Measurements from ENCODE around the gene ADARB2. TPM values are rescaled to one million over a fixed set of nuclear protein-coding genes. Genes with fewer than 3 reads are reported as not detected.

The ADARB2 gene
- total and polyA plus RNA-seq, 2 experiments from 2014 or later: not detected

GRCh38 chr10:1294748-1295147, 442.6 kb downstream of the ADARB2 start:
- H3K79me2 ChIP-seq (ENCODE audit: insufficient read depth): no peaks in the 10 kb centered on the region
- H3K4me2 ChIP-seq (ENCODE audit: unreplicated experiment): no peak overlapping the region
- TF ChIP-seq EZH2phosphoT487 (IDR thresholded peaks at IDR 0.05; ENCODE audit: insufficient read depth, low read depth) (no peak), EZH2 (IDR thresholded peaks at IDR 0.05; ENCODE audit: insufficient read depth, poor library complexity, severe bottlenecking) (no peak)
- H3K9me2 ChIP-seq (ENCODE audit: insufficient read depth): no peaks in the 10 kb centered on the region
- no peak overlapping the region for H3K27ac ChIP-seq
- H3K4me1 ChIP-seq (ENCODE audit: insufficient read depth): no peaks in the 10 kb centered on the region
- in situ Hi-C loops (cut with MboI): no loop called here
- no peaks in the 10 kb centered on the region for H3K9me3 ChIP-seq (ENCODE audit: low read depth)
- H2AFZ ChIP-seq: no peak overlapping the region
- H3K4me3 ChIP-seq: no peak overlapping the region
- no peaks in the 10 kb centered on the region for H3F3A ChIP-seq (ENCODE audit: insufficient read depth)
- H3K36me3 ChIP-seq (ENCODE audit: low read depth): no peaks in the 10 kb centered on the region
- no peak for DNase-seq
- H3K9ac ChIP-seq: no peak overlapping the region
- 38 to 40% methylated on average over 7 of the region's 7 CpGs for WGBS, 2 experiments (ENCODE audit: low coverage in 1 of 2, low lambda C conversion rate in 2 of 2, missing lambda C conversion rate in 2 of 2)
- H4K20me1 ChIP-seq (ENCODE audit: insufficient read depth): no peaks in the 10 kb centered on the region
- no peaks in the 10 kb centered on the region for H3K27me3 ChIP-seq (replicated peaks; ENCODE audit: insufficient read depth)

DNA sequence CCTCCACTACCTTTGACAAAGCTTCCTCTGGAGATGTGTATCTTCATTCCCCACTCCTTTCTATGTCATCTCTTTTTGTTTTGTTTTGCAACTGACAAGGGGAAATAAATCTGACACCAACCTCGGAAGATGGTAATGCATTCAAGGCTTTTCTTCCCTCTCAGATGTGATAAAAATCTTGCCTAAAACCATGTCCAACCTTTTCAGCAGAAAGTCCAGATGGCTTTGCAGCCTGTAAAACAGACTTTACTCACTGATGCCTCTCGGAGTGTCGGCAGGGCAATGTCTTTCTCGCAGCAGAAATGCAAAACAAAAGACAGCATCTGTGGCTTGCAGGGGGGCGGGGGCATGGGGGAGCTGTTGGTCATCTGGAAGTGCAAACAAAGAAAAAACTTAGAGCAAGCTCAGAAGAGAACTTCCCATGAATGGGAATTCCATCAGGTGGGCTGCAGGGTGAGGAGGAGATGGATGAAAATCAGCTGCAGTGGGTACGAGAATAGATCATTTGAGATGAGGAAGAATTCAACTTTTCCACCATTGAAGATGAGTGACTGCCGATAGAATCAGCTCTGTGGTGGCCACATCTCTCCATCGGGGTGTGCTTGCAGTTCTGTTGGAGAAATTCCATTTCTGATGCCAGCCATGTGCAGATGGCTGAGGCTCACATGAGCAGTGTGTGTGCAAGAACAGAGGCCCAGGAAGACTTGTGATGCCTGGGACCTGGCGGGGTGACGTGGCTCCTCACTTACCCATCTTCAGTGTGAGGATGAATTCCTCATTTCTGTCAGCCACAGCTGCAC, 443.5 kb downstream of the ADARB2 start:
- TF ChIP-seq EZH2 (IDR thresholded peaks at IDR 0.05; ENCODE audit: insufficient read depth, poor library complexity, severe bottlenecking): no peak
- TF ChIP-seq EZH2phosphoT487 (IDR thresholded peaks at IDR 0.05; ENCODE audit: insufficient read depth, low read depth): no peak
- in situ Hi-C loops (cut with MboI): no loop called here
- WGBS, 2 experiments (ENCODE audit: low coverage in 1 of 2, low lambda C conversion rate in 2 of 2, missing lambda C conversion rate in 2 of 2): 8 to 9% methylated on average over 10 of the region's 10 CpGs

DNA sequence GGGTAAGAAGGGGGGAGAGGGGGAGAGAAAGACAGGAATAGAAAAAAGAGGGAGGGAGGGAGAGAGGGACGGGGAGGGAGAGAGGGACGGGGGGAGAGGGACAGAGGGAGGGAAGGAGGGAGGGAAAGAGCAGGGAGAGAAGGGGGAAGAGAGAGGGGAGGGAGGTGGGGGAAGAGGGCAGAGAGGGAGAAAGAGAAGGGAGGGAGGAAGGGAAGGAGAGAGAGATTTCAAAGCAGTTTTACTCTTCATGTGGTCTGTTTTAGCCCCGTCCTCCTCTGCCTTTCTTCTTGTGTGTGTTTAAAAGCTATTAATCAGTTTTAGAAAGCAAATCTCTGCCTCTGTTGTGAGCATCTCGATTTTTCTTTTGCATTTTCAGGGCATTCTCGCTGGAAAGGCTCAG, 444.2 kb downstream of the ADARB2 start:
- H3K79me2 ChIP-seq (ENCODE audit: insufficient read depth): no peaks in the 10 kb centered on the region
- H3K4me3 ChIP-seq: no peak overlapping the region
- TF ChIP-seq EZH2 (IDR thresholded peaks at IDR 0.05; ENCODE audit: insufficient read depth, poor library complexity, severe bottlenecking): no peak
- TF ChIP-seq EZH2phosphoT487 (IDR thresholded peaks at IDR 0.05; ENCODE audit: insufficient read depth, low read depth): no peak
- no peaks in the 10 kb centered on the region for H3K4me1 ChIP-seq (ENCODE audit: insufficient read depth)
- H3K4me2 ChIP-seq (ENCODE audit: unreplicated experiment): no peak overlapping the region
- H3K9me3 ChIP-seq (ENCODE audit: low read depth): no peaks in the 10 kb centered on the region
- no peak overlapping the region for H3K27ac ChIP-seq
- H3K9me2 ChIP-seq (ENCODE audit: insufficient read depth): no peaks in the 10 kb centered on the region
- no peak for DNase-seq
- no peaks in the 10 kb centered on the region for H3F3A ChIP-seq (ENCODE audit: insufficient read depth)
- no peaks in the 10 kb centered on the region for H3K27me3 ChIP-seq (replicated peaks; ENCODE audit: insufficient read depth)
- in situ Hi-C loops (cut with MboI): no loop called here
- H2AFZ ChIP-seq: no peak overlapping the region
- no peak overlapping the region for H3K9ac ChIP-seq
- H4K20me1 ChIP-seq (ENCODE audit: insufficient read depth): no peaks in the 10 kb centered on the region
- 3 to 39% methylated on average over 4 to 5 of the region's 5 CpGs for WGBS, 2 experiments (ENCODE audit: low coverage in 1 of 2, low lambda C conversion rate in 2 of 2, missing lambda C conversion rate in 2 of 2)
- no peaks in the 10 kb centered on the region for H3K36me3 ChIP-seq (ENCODE audit: low read depth)

More for the DNA sequence above, 443.5 kb downstream of the ADARB2 start:
- H3K9me2 ChIP-seq (ENCODE audit: insufficient read depth): no peaks in the 10 kb centered on the region
- H3K36me3 ChIP-seq (ENCODE audit: low read depth): no peaks in the 10 kb centered on the region
- no peaks in the 10 kb centered on the region for H3K9me3 ChIP-seq (ENCODE audit: low read depth)
- H3K27me3 ChIP-seq (replicated peaks; ENCODE audit: insufficient read depth): no peaks in the 10 kb centered on the region
- no peak overlapping the region for H3K9ac ChIP-seq
- H3K27ac ChIP-seq: no peak overlapping the region
- no peaks in the 10 kb centered on the region for H3K4me1 ChIP-seq (ENCODE audit: insufficient read depth)
- no peak overlapping the region for H3K4me2 ChIP-seq (ENCODE audit: unreplicated experiment)
- H3K79me2 ChIP-seq (ENCODE audit: insufficient read depth): no peaks in the 10 kb centered on the region
- no peak for DNase-seq
- H2AFZ ChIP-seq: no peak overlapping the region
- no peak overlapping the region for H3K4me3 ChIP-seq
- H3F3A ChIP-seq (ENCODE audit: insufficient read depth): no peaks in the 10 kb centered on the region
- no peaks in the 10 kb centered on the region for H4K20me1 ChIP-seq (ENCODE audit: insufficient read depth)

DNA sequence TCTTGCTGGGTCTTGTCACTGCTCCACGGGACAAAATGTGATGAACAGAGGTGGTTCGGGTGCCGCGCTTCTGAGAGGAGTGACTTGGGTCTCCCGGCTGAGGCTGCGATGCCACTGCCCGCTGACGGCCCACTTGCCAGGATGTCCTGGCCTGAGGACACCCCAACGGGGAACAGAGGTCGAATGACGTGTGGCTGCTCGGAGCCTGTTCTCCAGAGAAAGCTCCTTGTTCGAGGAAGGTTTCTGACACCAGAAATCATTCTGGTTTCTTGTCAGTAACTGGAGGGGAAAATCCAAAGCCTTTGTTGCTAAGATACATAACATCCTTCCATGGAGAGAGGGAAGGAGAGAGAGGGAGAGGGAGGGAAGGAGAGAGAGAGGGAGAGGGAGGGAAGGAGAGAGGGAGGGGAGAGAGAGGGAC, 444.7 kb downstream of the ADARB2 start:
- Histone ChIP-seq H3F3A (ENCODE audit: insufficient read depth) (no peaks in the 10 kb centered on the region), H3K79me2 (ENCODE audit: insufficient read depth) (no peaks in the 10 kb centered on the region), H3K9me2 (ENCODE audit: insufficient read depth) (no peaks in the 10 kb centered on the region), H3K9me3 (ENCODE audit: low read depth) (no peaks in the 10 kb centered on the region), H3K9ac (no peak overlapping the region), H2AFZ (no peak overlapping the region), H3K27ac (no peak overlapping the region), H3K36me3 (ENCODE audit: low read depth) (no peaks in the 10 kb centered on the region), H3K4me2 (ENCODE audit: unreplicated experiment) (no peak overlapping the region), H3K27me3 (replicated peaks; ENCODE audit: insufficient read depth) (no peaks in the 10 kb centered on the region), H3K4me3 (no peak overlapping the region), H4K20me1 (ENCODE audit: insufficient read depth) (no peaks in the 10 kb centered on the region), H3K4me1 (ENCODE audit: insufficient read depth) (no peaks in the 10 kb centered on the region)
- no peak for TF ChIP-seq EZH2phosphoT487 (IDR thresholded peaks at IDR 0.05; ENCODE audit: insufficient read depth, low read depth)
- TF ChIP-seq EZH2 (IDR thresholded peaks at IDR 0.05; ENCODE audit: insufficient read depth, poor library complexity, severe bottlenecking): no peak
- no peak for DNase-seq
- WGBS, 2 experiments (ENCODE audit: low coverage in 1 of 2, low lambda C conversion rate in 2 of 2, missing lambda C conversion rate in 2 of 2): 37 to 39% methylated on average over 12 to 13 of the region's 13 CpGs
- in situ Hi-C loops (cut with MboI): no loop called here
